ENCODE measurements around the gene HPD. TPM values are rescaled to one million over a fixed set of nuclear protein-coding genes. Genes with fewer than 3 reads are reported as not detected.

The HPD gene
- total RNA-seq, 1 experiment from 2014 or later, result not detected

GRCh38 chr12:121793838-121794533 lies 64.7 kb downstream of the HPD start:
- no TSS peak for BruUV-seq (replicated peaks)
- peak overlapping the region; percentile 96 for H3K27ac ChIP-seq (ENCODE audit: low read length)
- H3K4me3 ChIP-seq (ENCODE audit: low read length), result peak overlapping the region; percentile 84
- H3K27me3 ChIP-seq (ENCODE audit: low read length), result no peaks in the 10 kb centered on the region
- no peaks in the 10 kb centered on the region for H3K9me2 ChIP-seq (replicated peaks; ENCODE audit: low read length)
- peaks cover 80% of the 10 kb centered on the region for H3K4me1 ChIP-seq (ENCODE audit: insufficient read depth, low read length)
- H3K4me2 ChIP-seq (ENCODE audit: low read length), result peak overlapping the region; percentile 93
- ChIA-PET CTCF (interaction anchor here (0.5 to 4.0 kb wide), 26 partner anchors 8 to 241 kb away, joined by 3 to 95 read pairs (median 6); partner anchors contain the start of genes PSMD9, SETD1B and TMEM120B), POLR2A (ENCODE audit: unreplicated experiment) (interaction anchor here (0.6 to 1.0 kb wide), 4 partner anchors 13 to 946 kb away, joined by 3 to 5 read pairs (median 4); partner anchors contain the start of gene PSMD9)
- H3K79me2 ChIP-seq (ENCODE audit: low read length), result peaks cover 81% of the 10 kb centered on the region
- intact Hi-C loops (cut with micrococcal nuclease), result loop anchor here (1.0 to 10.0 kb wide), 7 partner anchors 10 to 231 kb away; partner anchors contain the start of genes BCL7A, ORAI1 and TMEM120B
- TF ChIP-seq EZH2 (IDR thresholded peaks at IDR 0.05; ENCODE audit: low read length, unreplicated experiment), result no peak
- TF ChIP-seq, protein P1, sequence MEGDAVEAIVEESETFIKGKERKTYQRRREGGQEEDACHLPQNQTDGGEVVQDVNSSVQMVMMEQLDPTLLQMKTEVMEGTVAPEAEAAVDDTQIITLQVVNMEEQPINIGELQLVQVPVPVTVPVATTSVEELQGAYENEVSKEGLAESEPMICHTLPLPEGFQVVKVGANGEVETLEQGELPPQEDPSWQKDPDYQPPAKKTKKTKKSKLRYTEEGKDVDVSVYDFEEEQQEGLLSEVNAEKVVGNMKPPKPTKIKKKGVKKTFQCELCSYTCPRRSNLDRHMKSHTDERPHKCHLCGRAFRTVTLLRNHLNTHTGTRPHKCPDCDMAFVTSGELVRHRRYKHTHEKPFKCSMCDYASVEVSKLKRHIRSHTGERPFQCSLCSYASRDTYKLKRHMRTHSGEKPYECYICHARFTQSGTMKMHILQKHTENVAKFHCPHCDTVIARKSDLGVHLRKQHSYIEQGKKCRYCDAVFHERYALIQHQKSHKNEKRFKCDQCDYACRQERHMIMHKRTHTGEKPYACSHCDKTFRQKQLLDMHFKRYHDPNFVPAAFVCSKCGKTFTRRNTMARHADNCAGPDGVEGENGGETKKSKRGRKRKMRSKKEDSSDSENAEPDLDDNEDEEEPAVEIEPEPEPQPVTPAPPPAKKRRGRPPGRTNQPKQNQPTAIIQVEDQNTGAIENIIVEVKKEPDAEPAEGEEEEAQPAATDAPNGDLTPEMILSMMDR (conservative IDR thresholded peaks at IDR 0.05; ENCODE audit: low read depth, low read length), result peak; percentile 99
- no peak for TF ChIP-seq EZH2phosphoT487 (IDR thresholded peaks at IDR 0.05; ENCODE audit: borderline replicate concordance, low read length)
- H3F3A ChIP-seq (ENCODE audit: low read length, unreplicated experiment), result no peaks in the 10 kb centered on the region
- H3K36me3 ChIP-seq (ENCODE audit: low read depth, low read length), result peaks cover 3% of the 10 kb centered on the region; the same call in 1 of the 2 replicates
- peak; percentile 98 for DNase-seq
- H3K9ac ChIP-seq (ENCODE audit: low read length), result peak overlapping the region; percentile 94
- H3K9me3 ChIP-seq (ENCODE audit: low read length), result no peaks in the 10 kb centered on the region
- no peaks in the 10 kb centered on the region for H4K20me1 ChIP-seq (ENCODE audit: low read length)
- peak; percentile 19 for ATAC-seq
- H2AFZ ChIP-seq (ENCODE audit: low read length), result peak overlapping the region; percentile 79

DNA sequence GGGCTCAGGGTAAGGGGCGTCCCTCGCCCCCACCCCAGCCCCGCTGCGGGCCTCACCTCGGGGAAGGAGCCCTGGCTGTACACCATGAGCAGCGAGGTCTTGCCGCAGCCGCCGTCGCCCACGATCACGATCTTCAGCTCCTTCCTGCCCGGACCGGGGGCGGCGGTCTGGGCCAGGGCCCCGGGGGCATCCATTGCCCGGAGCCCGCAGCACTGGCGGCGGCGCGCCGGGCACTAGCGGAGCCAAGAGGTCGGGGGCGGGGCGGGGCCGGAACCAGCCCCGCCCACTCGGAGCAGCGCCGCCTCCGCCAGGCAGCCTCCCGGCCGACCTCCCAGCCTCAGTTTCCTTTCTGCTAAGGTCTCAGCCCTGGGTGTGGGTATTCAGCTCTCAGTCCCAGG lies 65.2 kb downstream of the HPD start, which contains the start of gene RHOF:
RHOF (minus strand) TSS at position 249 of the 398 bp plus-strand sequence; CDS start at position 194, 55 bp downstream.
- peaks cover 80% of the 10 kb centered on the region for H3K4me1 ChIP-seq (ENCODE audit: insufficient read depth, low read length)
- no peak for TF ChIP-seq EZH2 (IDR thresholded peaks at IDR 0.05; ENCODE audit: low read length, unreplicated experiment)
- TF ChIP-seq EZH2phosphoT487 (IDR thresholded peaks at IDR 0.05; ENCODE audit: borderline replicate concordance, low read length), result no peak
- TF ChIP-seq, protein P1 (conservative IDR thresholded peaks at IDR 0.05; ENCODE audit: low read depth, low read length), result no peak

More for the DNA sequence above, 65.2 kb downstream of the HPD start, which contains the start of gene RHOF:
- POLR2A ChIA-PET (ENCODE audit: unreplicated experiment), result interaction anchor here (0.7 kb wide), 1 partner anchor 28 kb away, joined by 13 read pairs; no protein-coding TSS in a partner anchor
- Histone ChIP-seq H3K27me3 (ENCODE audit: low read length) (no peaks in the 10 kb centered on the region), H3K9ac (ENCODE audit: low read length) (peak within 1 kb of the TSS; percentile 94), H2AFZ (ENCODE audit: low read length) (peak within 1 kb of the TSS; percentile 79), H3K36me3 (ENCODE audit: low read depth, low read length) (peaks cover 3% of the 10 kb centered on the region; the same call in 1 of the 2 replicates), H4K20me1 (ENCODE audit: low read length) (no peaks in the 10 kb centered on the region), H3K27ac (ENCODE audit: low read length) (peak within 1 kb of the TSS; percentile 96), H3K9me3 (ENCODE audit: low read length) (no peaks in the 10 kb centered on the region), H3K4me2 (ENCODE audit: low read length) (peak within 1 kb of the TSS; percentile 93), H3F3A (ENCODE audit: low read length, unreplicated experiment) (no peaks in the 10 kb centered on the region), H3K9me2 (replicated peaks; ENCODE audit: low read length) (no peaks in the 10 kb centered on the region), H3K79me2 (ENCODE audit: low read length) (peaks cover 81% of the 10 kb centered on the region), H3K4me3 (ENCODE audit: low read length) (peak within 1 kb of the TSS; percentile 84)
- CTCF ChIA-PET, result interaction anchor here (0.6 to 4.0 kb wide), 7 partner anchors 9 to 100 kb away, joined by 3 to 95 read pairs (median 11); partner anchors contain the start of gene PSMD9
- DNase-seq (peak; percentile 73), ATAC-seq (peak; percentile 3; the same call in 1 of the 2 replicates)
- BruUV-seq (replicated peaks), result no TSS peak
- intact Hi-C loops (cut with micrococcal nuclease), result loop anchor here (5.0 to 10.0 kb wide), 3 partner anchors 81 to 231 kb away; partner anchors contain the start of genes BCL7A, ORAI1 and TMEM120B
